Endothelial cell of umbilical vein (primary cell): Measurements from ENCODE around the gene CENPP. TPM values are rescaled to one million over a fixed set of nuclear protein-coding genes. Genes with fewer than 3 reads are reported as not detected.

Experiments
- BruUV-seq: library from RNA; stranded (reverse); fragments of 400-500 nt; replicated peaks from 2 replicates; lab custom pipeline; 2021; lab: Mats Ljungman, UMichigan
- CTCF ChIA-PET: fragments of 300-600, 350-600 bp; sonication (Branson Sonifier 250); formaldehyde crosslinking; loops from one replicate; lab custom pipeline; 2021; ENCODE audit warnings: antibody characterized with exemption, inconsistent platforms; lab: Charles Lee
- POLR2A ChIA-PET: fragments of 300-600, 350-600 bp; sonication (Branson Sonifier 250); formaldehyde crosslinking; loops from one replicate; lab custom pipeline; 2021; ENCODE audit warnings: antibody characterized with exemption, inconsistent platforms; lab: Charles Lee
- DNase-seq: peaks from one replicate; pipeline ENCODE4 v3.0.0-alpha.2; 2011; ENCODE audit warnings: low read depth, low spot score
- FAIRE-seq: peaks from 2 replicates; lab custom pipeline; 2011; peaks lifted over from hg19 to GRCh38; lab: Jason Lieb, UNC
- H2AFZ ChIP-seq: 2 replicates; pipeline ENCODE4 v1.6.0; 2012; ENCODE audit warnings: low read depth, low read length, control low read depth, inconsistent platforms
- H3K27ac ChIP-seq: 2 replicates; pipeline ENCODE4 v1.5.1; 2011; ENCODE audit warnings: low read depth, mild to moderate bottlenecking, control low read depth, low read length, moderate library complexity; ENCODE audit not compliant: insufficient read depth
- H3K27me3 ChIP-seq, 2 experiments: 2 replicates each; pipeline versions ENCODE4 v1.6.0 to v1.6.1; 2011; ENCODE audit warnings: low read length in 2 of 2, mixed read lengths in 1 of 2; ENCODE audit not compliant: control insufficient read depth in 2 of 2, insufficient read depth in 2 of 2
- H3K36me3 ChIP-seq, 2 experiments: 2 replicates in 1 of 2; 3 replicates in 1 of 2; pipeline ENCODE4 v1.5.1; 2011; ENCODE audit warnings: low read length in 2 of 2, mild to moderate bottlenecking in 1 of 2, moderate library complexity in 1 of 2; ENCODE audit not compliant: control insufficient read depth in 2 of 2, insufficient read depth in 2 of 2; ENCODE audit errors: extremely low read depth in 1 of 2
- H3K4me1 ChIP-seq: 3 replicates; pipeline ENCODE4 v1.5.1; 2011; ENCODE audit warnings: mild to moderate bottlenecking, low read length; ENCODE audit not compliant: control insufficient read depth, insufficient read depth; ENCODE audit errors: extremely low read depth
- H3K4me2 ChIP-seq: 2 replicates; pipeline ENCODE4 v1.6.1; 2011; ENCODE audit warnings: low read length, control low read depth, mixed read lengths; ENCODE audit not compliant: insufficient read depth
- H3K4me3 ChIP-seq, 3 experiments: fragments of 200-600 bp in 1 of 3; sonication (generic), shearing (Covaris generic) in 1 of 3; replicated peaks in 1 of 3; 2 replicates each; pipeline ENCODE4 v1.5.1; 2011 to 2016; ENCODE audit warnings: control low read depth in 3 of 3, low read length in 3 of 3, mild to moderate bottlenecking in 2 of 3, inconsistent platforms in 1 of 3, low read depth in 1 of 3, moderate library complexity in 1 of 3; ENCODE audit not compliant: insufficient read depth in 1 of 3
- H3K79me2 ChIP-seq: 2 replicates; pipeline ENCODE4 v1.6.0; 2012; ENCODE audit warnings: low read length, inconsistent platforms; ENCODE audit not compliant: control insufficient read depth, insufficient read depth
- H3K9ac ChIP-seq: replicated peaks from 2 replicates; pipeline ENCODE3; 2011; ENCODE audit warnings: low read length, control low read depth; ENCODE audit not compliant: insufficient read depth; ENCODE audit errors: extremely low read depth
- H3K9me1 ChIP-seq: replicated peaks from 3 replicates; pipeline ENCODE4 v1.6.0; 2011; ENCODE audit warnings: mild to moderate bottlenecking, low read length; ENCODE audit not compliant: control insufficient read depth, insufficient read depth; ENCODE audit errors: extremely low read depth
- H3K9me3 ChIP-seq: replicated peaks from 2 replicates; pipeline ENCODE4 v1.5.1; 2012; ENCODE audit warnings: low read length, inconsistent platforms; ENCODE audit not compliant: control insufficient read depth, insufficient read depth
- H4K20me1 ChIP-seq: replicated peaks from 2 replicates; pipeline ENCODE3; 2011; ENCODE audit warnings: mild to moderate bottlenecking, low read length; ENCODE audit not compliant: control insufficient read depth, insufficient read depth; ENCODE audit errors: extremely low read depth
- EZH2 ChIP-seq: IDR thresholded peaks from 2 replicates; pipeline ENCODE4 v1.6.1; 2012; ENCODE audit warnings: borderline replicate concordance, low read depth, mild to moderate bottlenecking, moderate library complexity, low read length, inconsistent platforms; ENCODE audit not compliant: severe bottlenecking
- FOS ChIP-seq: IDR thresholded peaks from 2 replicates; pipeline ENCODE4 v1.6.1; 2011; ENCODE audit warnings: mild to moderate bottlenecking, low read length, moderate library complexity, borderline replicate concordance; ENCODE audit not compliant: insufficient read depth
- GATA2 ChIP-seq: IDR thresholded peaks from 2 replicates; pipeline ENCODE4 v1.7.0; 2011; ENCODE audit warnings: low read depth, mild to moderate bottlenecking, moderate library complexity, mixed read lengths, low read length; ENCODE audit not compliant: insufficient read length, insufficient read depth
- JUN ChIP-seq: IDR thresholded peaks from 2 replicates; pipeline ENCODE4 v1.6.1; 2011; ENCODE audit warnings: borderline replicate concordance, low read depth; ENCODE audit not compliant: insufficient read length, insufficient read depth
- MYC ChIP-seq: IDR thresholded peaks from one replicate; pipeline ENCODE4 v1.6.1; 2011; ENCODE audit warnings: mild to moderate bottlenecking, low read depth, low read length
- POLR2A ChIP-seq: IDR thresholded peaks from 2 replicates; pipeline ENCODE4 v1.6.1; 2012; ENCODE audit warnings: low read depth, mild to moderate bottlenecking, control low read depth, low read length
- POLR2AphosphoS5 ChIP-seq: IDR thresholded peaks from 2 replicates; pipeline ENCODE4 v1.6.1; 2012; ENCODE audit warnings: low read depth, mild to moderate bottlenecking, control low read depth, low read length, moderate library complexity; ENCODE audit not compliant: insufficient read depth
- dilution Hi-C: fragments of 300-500 bp; cut with MboI; formaldehyde crosslinking; loops from one replicate; pipeline ENCODE4 v1.15.0; 2019; ENCODE audit warnings: low sequenced_read_pairs; ENCODE audit not compliant: extremely low pct_ligation_motif_present
- intact Hi-C: fragments of 100-400 bp; cut with micrococcal nuclease; formaldehyde crosslinking; loops from one replicate; pipeline ENCODE4 v1.10.0; 2022
- polyA plus RNA-seq, 4 experiments: library from polyadenylated mRNA; depleted of rRNA in 3 of 4; stranded (reverse) in 3 of 4; unstranded in 1 of 4; fragments of >200 nt; gene quantifications; 2 replicates each; pipeline versions ENCODE4 v1.2.1 to v1.2.3, GENCODE V29; 2011 to 2012; ENCODE audit warnings: missing spikeins in 1 of 4
- total RNA-seq: library from RNA; stranded (reverse); gene quantifications from 2 replicates; pipeline ENCODE4 v1.2.3, GENCODE V29; 2021
- TF ChIP-seq, protein P1 (sequence below): IDR thresholded peaks from 2 replicates; pipeline ENCODE4 v1.6.1; 2011; ENCODE audit not compliant: insufficient read depth, insufficient read length

CENPP gene
- total and polyA plus RNA-seq, 2 donors (not counting 3 experiments of a cell fraction or from before 2014, with no cell fraction given): 1.2 to 12.0 TPM

DNA sequence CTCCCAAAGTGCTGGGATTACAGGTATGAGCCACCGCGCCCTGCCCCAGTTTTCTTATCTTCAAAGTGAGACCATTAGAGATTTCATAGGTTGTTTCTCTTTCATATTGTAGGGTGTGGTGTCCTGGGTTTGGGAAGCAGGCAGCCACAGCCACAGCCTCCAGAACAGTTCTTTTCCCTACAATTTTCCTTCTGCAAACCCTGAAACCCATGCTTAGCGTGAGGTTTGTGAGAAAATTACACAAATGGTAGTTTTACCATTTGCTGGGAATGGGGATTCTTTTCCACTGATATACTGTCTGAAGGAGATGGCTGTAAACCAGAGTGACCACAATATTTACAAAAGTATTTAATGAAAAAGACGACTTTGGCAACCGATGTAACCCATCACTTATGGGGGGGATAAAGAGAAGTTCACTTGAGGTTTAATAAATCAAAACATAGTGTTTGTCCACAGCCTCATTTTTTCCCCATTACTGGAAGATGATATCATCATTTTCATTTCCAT, 236.8 kb downstream of the CENPP start:
- Histone ChIP-seq H3K9ac (no peak overlapping the region), H3K36me3 (no peaks in the 10 kb centered on the region), H3K79me2 (no peaks in the 10 kb centered on the region), H3K9me3 (no peaks in the 10 kb centered on the region), H3K27ac (no peak overlapping the region), H3K4me3 (no peak overlapping the region), H3K4me2 (no peak overlapping the region), H3K4me1 (no peaks in the 10 kb centered on the region), H3K27me3 (no peaks in the 10 kb centered on the region), H4K20me1 (no peaks in the 10 kb centered on the region), H3K9me1 (no peaks in the 10 kb centered on the region), H2AFZ (no peak overlapping the region)
- BruUV-seq: no TSS peak
- DNase-seq: no peak
- TF ChIP-seq EZH2 (no peak), POLR2AphosphoS5 (no peak), POLR2A (no peak), JUN (no peak), GATA2 (no peak), MYC (no peak), FOS (no peak)
- TF ChIP-seq, protein P1, sequence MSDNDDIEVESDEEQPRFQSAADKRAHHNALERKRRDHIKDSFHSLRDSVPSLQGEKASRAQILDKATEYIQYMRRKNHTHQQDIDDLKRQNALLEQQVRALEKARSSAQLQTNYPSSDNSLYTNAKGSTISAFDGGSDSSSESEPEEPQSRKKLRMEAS: no peak
- ChIA-PET CTCF (no interaction called here), POLR2A (no interaction called here)
- FAIRE-seq: no peak
- intact Hi-C loops: no loop called here
- dilution Hi-C loops: no loop called here
